A673 (cell line): ENCODE measurements around the gene TRIM39. TPM values are rescaled to one million over a fixed set of nuclear protein-coding genes. Genes with fewer than 3 reads are reported as not detected.
"Not testable (repeated sequence)": the region's sequence is repeated elsewhere in the genome, so short reads cannot be mapped to it uniquely, and the experiment has no call there.

Experiments
- BruUV-seq: library from RNA; stranded (reverse); fragments of 400-500 nt; replicated peaks from 2 replicates; lab custom pipeline; 2021; lab: Mats Ljungman, UMichigan
- CTCF ChIA-PET: fragments of 300-600 bp; sonication (Branson Sonifier 250); formaldehyde crosslinking; loops from one replicate; lab custom pipeline; 2022; ENCODE audit warnings: antibody characterized with exemption; lab: Charles Lee
- POLR2A ChIA-PET: fragments of 300-600 bp; sonication (Branson Sonifier 250); formaldehyde crosslinking; loops from one replicate; lab custom pipeline; 2022; ENCODE audit warnings: antibody characterized with exemption; ENCODE audit not compliant: low non-redundant PET; lab: Charles Lee
- DNase-seq: peaks from one replicate; pipeline ENCODE4 v3.0.0-alpha.2; 2015; ENCODE audit warnings: low spot score
- H3K27ac ChIP-seq: fragments of 200-600 bp; sonication (generic); 2 replicates; pipeline ENCODE4 v1.5.1; 2016; ENCODE audit warnings: mixed run types, low read depth, mild to moderate bottlenecking, mixed read lengths, antibody characterized with exemption, low read length; ENCODE audit not compliant: poor library complexity, severe bottlenecking
- H3K27me3 ChIP-seq: fragments of 200-600 bp; sonication (generic); replicated peaks from 2 replicates; pipeline ENCODE4 v1.6.1; 2017; ENCODE audit warnings: mixed run types, low read depth, mild to moderate bottlenecking, mixed read lengths, antibody characterized with exemption, low read length; ENCODE audit not compliant: insufficient read depth, poor library complexity
- H3K36me3 ChIP-seq: fragments of 200-600 bp; sonication (generic); 2 replicates; pipeline ENCODE4 v1.6.1; 2016; ENCODE audit warnings: mixed run types, mild to moderate bottlenecking, mixed read lengths, antibody characterized with exemption, low read length; ENCODE audit not compliant: insufficient read depth, poor library complexity, severe bottlenecking
- H3K4me1 ChIP-seq: fragments of 200-600 bp; sonication (generic); 2 replicates; pipeline ENCODE4 v1.6.1; 2017; ENCODE audit warnings: mixed run types, mild to moderate bottlenecking, mixed read lengths, antibody characterized with exemption, low read length; ENCODE audit not compliant: insufficient read depth, poor library complexity, severe bottlenecking
- H3K4me3 ChIP-seq: fragments of 200-600 bp; sonication (generic); 2 replicates; pipeline ENCODE4 v1.5.1; 2016; ENCODE audit warnings: low read depth, mixed run types, mild to moderate bottlenecking, mixed read lengths, low read length; ENCODE audit not compliant: poor library complexity, severe bottlenecking
- H3K9me3 ChIP-seq: fragments of 200-600 bp; sonication (generic); 2 replicates; pipeline ENCODE4 v1.6.1; 2016; ENCODE audit warnings: mixed run types, low read depth, mild to moderate bottlenecking, mixed read lengths, antibody characterized with exemption, low read length; ENCODE audit not compliant: poor library complexity, severe bottlenecking
- EZH2 ChIP-seq: fragments of 200-600 bp; sonication (generic); IDR thresholded peaks from 2 replicates; pipeline ENCODE4 v1.6.1; 2017; ENCODE audit warnings: borderline replicate concordance, low read depth, mild to moderate bottlenecking, mixed read lengths, antibody characterized with exemption, low read length; ENCODE audit not compliant: poor library complexity, severe bottlenecking
- intact Hi-C: fragments of 100-400 bp; cut with micrococcal nuclease; formaldehyde crosslinking; loops from one replicate; pipeline ENCODE4 v1.10.0; 2022; ENCODE audit not compliant: unreplicated experiment
- total RNA-seq: library from RNA; stranded (reverse); gene quantifications from 2 replicates; pipeline ENCODE4 v1.2.3, GENCODE V29; 2021
- TF ChIP-seq, protein P1 (sequence below): fragments of 300-800, 200-600 bp; sonication (generic); conservative IDR thresholded peaks from 2 replicates; pipeline ENCODE4 v1.5.1; 2017; ENCODE audit warnings: low read depth, mild to moderate bottlenecking, antibody characterized with exemption, low read length, moderate library complexity, mixed read lengths

Gene TRIM39
- total RNA-seq, 1 experiment from 2014 or later: 14.3 TPM

DNA sequence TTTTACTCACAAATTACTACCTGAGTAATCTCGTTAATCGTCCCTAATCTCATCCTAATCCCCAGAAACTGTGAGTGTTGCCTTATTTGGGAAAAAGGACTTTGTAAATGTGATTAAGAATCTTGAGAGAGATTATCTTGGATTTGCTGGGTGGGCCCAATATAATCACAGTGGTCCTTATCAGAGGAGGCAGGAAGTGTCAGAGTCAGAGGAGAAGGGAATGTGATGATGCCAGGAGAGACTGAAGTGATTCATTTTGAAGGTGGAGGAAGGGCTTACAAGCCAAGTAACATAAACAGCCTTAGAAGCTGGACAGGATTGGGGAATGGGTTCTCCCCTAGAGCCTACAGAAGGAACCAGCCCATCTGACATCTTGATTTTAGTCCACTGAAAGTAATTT lies 34.9 kb downstream of the TRIM39 start:
- Histone ChIP-seq H3K36me3 (no peaks in the 10 kb centered on the region), H3K27ac (no peak overlapping the region), H3K4me1 (peaks cover 6% of the 10 kb centered on the region), H3K27me3 (peaks cover 77% of the 10 kb centered on the region), H3K4me3 (no peak overlapping the region), H3K9me3 (no peaks in the 10 kb centered on the region)
- CTCF ChIA-PET: no interaction called here
- intact Hi-C loops: no loop called here
- no TSS peak for BruUV-seq
- POLR2A ChIA-PET: no interaction called here
- no peak for DNase-seq
- no peak for TF ChIP-seq EZH2
- TF ChIP-seq, protein P1, sequence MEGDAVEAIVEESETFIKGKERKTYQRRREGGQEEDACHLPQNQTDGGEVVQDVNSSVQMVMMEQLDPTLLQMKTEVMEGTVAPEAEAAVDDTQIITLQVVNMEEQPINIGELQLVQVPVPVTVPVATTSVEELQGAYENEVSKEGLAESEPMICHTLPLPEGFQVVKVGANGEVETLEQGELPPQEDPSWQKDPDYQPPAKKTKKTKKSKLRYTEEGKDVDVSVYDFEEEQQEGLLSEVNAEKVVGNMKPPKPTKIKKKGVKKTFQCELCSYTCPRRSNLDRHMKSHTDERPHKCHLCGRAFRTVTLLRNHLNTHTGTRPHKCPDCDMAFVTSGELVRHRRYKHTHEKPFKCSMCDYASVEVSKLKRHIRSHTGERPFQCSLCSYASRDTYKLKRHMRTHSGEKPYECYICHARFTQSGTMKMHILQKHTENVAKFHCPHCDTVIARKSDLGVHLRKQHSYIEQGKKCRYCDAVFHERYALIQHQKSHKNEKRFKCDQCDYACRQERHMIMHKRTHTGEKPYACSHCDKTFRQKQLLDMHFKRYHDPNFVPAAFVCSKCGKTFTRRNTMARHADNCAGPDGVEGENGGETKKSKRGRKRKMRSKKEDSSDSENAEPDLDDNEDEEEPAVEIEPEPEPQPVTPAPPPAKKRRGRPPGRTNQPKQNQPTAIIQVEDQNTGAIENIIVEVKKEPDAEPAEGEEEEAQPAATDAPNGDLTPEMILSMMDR: no peak

DNA sequence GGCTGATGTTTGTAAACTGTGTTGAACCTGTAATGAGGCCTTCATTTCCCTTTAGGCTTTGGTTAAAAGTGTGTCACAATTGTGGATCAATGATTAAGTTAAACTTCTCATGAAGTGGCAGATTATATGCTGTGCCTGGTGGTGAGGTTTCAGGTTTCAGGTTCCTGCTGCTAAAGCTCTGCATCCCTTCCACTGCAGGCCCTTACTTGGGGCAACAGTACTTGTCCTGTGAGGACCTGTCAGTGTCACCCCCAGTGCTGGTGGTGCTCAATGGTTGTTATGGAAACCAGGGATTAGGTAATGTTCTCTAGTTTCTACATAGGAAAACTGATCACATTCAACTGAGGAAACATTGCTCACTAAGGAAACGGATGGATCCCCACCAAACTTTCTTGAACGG lies 36.7 kb downstream of the TRIM39 start:
- ChIA-PET POLR2A (no interaction called here), CTCF (no interaction called here)
- intact Hi-C loops: no loop called here
- Histone ChIP-seq H3K4me1 (no peaks in the 10 kb centered on the region), H3K9me3 (no peaks in the 10 kb centered on the region), H3K36me3 (no peaks in the 10 kb centered on the region), H3K4me3 (no peak overlapping the region), H3K27ac (no peak overlapping the region), H3K27me3 (peaks cover 80% of the 10 kb centered on the region)
- no peak for DNase-seq
- BruUV-seq: no TSS peak
- TF ChIP-seq EZH2: no peak
- TF ChIP-seq, protein P1: no peak

DNA sequence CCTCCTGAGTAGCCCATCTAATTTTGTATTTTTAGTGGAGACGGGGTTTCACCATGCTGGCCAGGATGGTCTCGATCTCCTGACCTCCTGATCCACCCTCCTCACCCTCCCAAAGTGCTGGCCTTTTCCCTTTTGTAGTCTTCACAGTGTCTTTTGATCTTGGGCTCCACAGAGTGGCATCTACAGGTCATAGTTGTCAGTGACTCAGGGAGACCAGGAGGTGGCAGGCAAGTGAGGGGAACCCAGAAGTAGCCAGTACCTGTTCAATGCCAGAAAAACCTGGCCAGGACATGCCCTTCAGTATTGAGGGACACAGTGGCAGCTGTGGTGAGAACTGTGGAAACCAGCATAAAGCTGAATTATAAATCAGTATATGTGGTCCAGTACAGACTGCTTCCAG lies 37.9 kb downstream of the TRIM39 start:
- intact Hi-C loops: no loop called here
- Histone ChIP-seq H3K4me3 (no peak overlapping the region), H3K27ac (no peak overlapping the region), H3K9me3 (no peaks in the 10 kb centered on the region), H3K4me1 (no peaks in the 10 kb centered on the region), H3K27me3 (peaks cover 69% of the 10 kb centered on the region), H3K36me3 (no peaks in the 10 kb centered on the region)
- DNase-seq: no peak
- ChIA-PET POLR2A (no interaction called here), CTCF (no interaction called here)
- BruUV-seq: no TSS peak
- TF ChIP-seq, protein P1: no peak
- TF ChIP-seq EZH2: no peak

DNA sequence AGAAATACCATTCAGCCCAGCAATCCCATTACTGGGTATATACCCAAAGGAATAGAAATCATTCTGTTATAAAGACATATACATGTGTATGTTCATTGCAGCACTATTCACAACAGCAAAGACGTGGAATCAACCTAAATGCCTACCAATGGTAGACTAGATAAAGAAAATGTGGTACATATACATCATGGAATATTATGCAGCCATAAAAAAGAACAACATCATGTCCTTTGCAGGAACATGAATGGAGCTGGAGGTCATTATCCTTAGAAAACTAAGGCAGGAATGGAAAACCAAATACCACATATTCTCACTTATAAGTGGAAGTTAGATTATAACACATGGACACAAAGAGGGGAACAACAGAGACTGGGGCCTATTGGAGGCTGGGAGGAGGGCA lies 42.6 kb downstream of the TRIM39 start:
- H3K9me3 ChIP-seq, H3K36me3 ChIP-seq, H3K4me1 ChIP-seq, DNase-seq, intact Hi-C loops, H3K27ac ChIP-seq, POLR2A ChIA-PET, BruUV-seq, CTCF ChIA-PET, H3K4me3 ChIP-seq: not testable (repeated sequence)
- H3K27me3 ChIP-seq: peaks cover 29% of the 10 kb centered on the region
